A673 (cell line): Measurements from ENCODE around the gene CNOT6L. TPM values are rescaled to one million over a fixed set of nuclear protein-coding genes. Genes with fewer than 3 reads are reported as not detected.

ENCODE experiments used
- BruUV-seq: library from RNA; stranded (reverse); fragments of 400-500 nt; replicated peaks from 2 replicates; lab custom pipeline; 2021; lab: Mats Ljungman, UMichigan
- CTCF ChIA-PET: fragments of 300-600 bp; sonication (Branson Sonifier 250); formaldehyde crosslinking; loops from one replicate; lab custom pipeline; 2022; ENCODE audit warnings: antibody characterized with exemption; lab: Charles Lee
- POLR2A ChIA-PET: fragments of 300-600 bp; sonication (Branson Sonifier 250); formaldehyde crosslinking; loops from one replicate; lab custom pipeline; 2022; ENCODE audit warnings: antibody characterized with exemption; ENCODE audit not compliant: low non-redundant PET; lab: Charles Lee
- DNase-seq: peaks from one replicate; pipeline ENCODE4 v3.0.0-alpha.2; 2015; ENCODE audit warnings: low spot score
- H3K27ac ChIP-seq: fragments of 200-600 bp; sonication (generic); 2 replicates; pipeline ENCODE4 v1.5.1; 2016; ENCODE audit warnings: mixed run types, low read depth, mild to moderate bottlenecking, mixed read lengths, antibody characterized with exemption, low read length; ENCODE audit not compliant: poor library complexity, severe bottlenecking
- H3K27me3 ChIP-seq: fragments of 200-600 bp; sonication (generic); replicated peaks from 2 replicates; pipeline ENCODE4 v1.6.1; 2017; ENCODE audit warnings: mixed run types, low read depth, mild to moderate bottlenecking, mixed read lengths, antibody characterized with exemption, low read length; ENCODE audit not compliant: insufficient read depth, poor library complexity
- H3K36me3 ChIP-seq: fragments of 200-600 bp; sonication (generic); 2 replicates; pipeline ENCODE4 v1.6.1; 2016; ENCODE audit warnings: mixed run types, mild to moderate bottlenecking, mixed read lengths, antibody characterized with exemption, low read length; ENCODE audit not compliant: insufficient read depth, poor library complexity, severe bottlenecking
- H3K4me1 ChIP-seq: fragments of 200-600 bp; sonication (generic); 2 replicates; pipeline ENCODE4 v1.6.1; 2017; ENCODE audit warnings: mixed run types, mild to moderate bottlenecking, mixed read lengths, antibody characterized with exemption, low read length; ENCODE audit not compliant: insufficient read depth, poor library complexity, severe bottlenecking
- H3K4me3 ChIP-seq: fragments of 200-600 bp; sonication (generic); 2 replicates; pipeline ENCODE4 v1.5.1; 2016; ENCODE audit warnings: low read depth, mixed run types, mild to moderate bottlenecking, mixed read lengths, low read length; ENCODE audit not compliant: poor library complexity, severe bottlenecking
- H3K9me3 ChIP-seq: fragments of 200-600 bp; sonication (generic); 2 replicates; pipeline ENCODE4 v1.6.1; 2016; ENCODE audit warnings: mixed run types, low read depth, mild to moderate bottlenecking, mixed read lengths, antibody characterized with exemption, low read length; ENCODE audit not compliant: poor library complexity, severe bottlenecking
- CTCF ChIP-seq: fragments of 300-800, 200-600 bp; sonication (generic); conservative IDR thresholded peaks from 2 replicates; pipeline ENCODE4 v1.5.1; 2017; ENCODE audit warnings: low read depth, mild to moderate bottlenecking, antibody characterized with exemption, low read length, moderate library complexity, mixed read lengths
- EZH2 ChIP-seq: fragments of 200-600 bp; sonication (generic); IDR thresholded peaks from 2 replicates; pipeline ENCODE4 v1.6.1; 2017; ENCODE audit warnings: borderline replicate concordance, low read depth, mild to moderate bottlenecking, mixed read lengths, antibody characterized with exemption, low read length; ENCODE audit not compliant: poor library complexity, severe bottlenecking
- intact Hi-C: fragments of 100-400 bp; cut with micrococcal nuclease; formaldehyde crosslinking; loops from one replicate; pipeline ENCODE4 v1.10.0; 2022; ENCODE audit not compliant: unreplicated experiment
- total RNA-seq: library from RNA; stranded (reverse); gene quantifications from 2 replicates; pipeline ENCODE4 v1.2.3, GENCODE V29; 2021

Gene CNOT6L
- total RNA-seq, 1 experiment from 2014 or later = 13.4 TPM

- ChIA-PET CTCF (no interaction called here), POLR2A (no interaction called here)
- intact Hi-C loops = no loop called here
Measured at GRCh38 chr4:77710684-77711083, 108.5 kb downstream of the CNOT6L start.

GRCh38 chr4:77710059-77710458 lies 109.1 kb downstream of the CNOT6L start:
- CTCF ChIA-PET = no interaction called here
- Histone ChIP-seq H3K4me1 (no peaks in the 10 kb centered on the region), H3K27me3 (no peaks in the 10 kb centered on the region), H3K36me3 (no peaks in the 10 kb centered on the region), H3K27ac (no peak overlapping the region), H3K4me3 (no peak overlapping the region), H3K9me3 (no peaks in the 10 kb centered on the region)
- POLR2A ChIA-PET = no interaction called here
- no peak for DNase-seq
- BruUV-seq = no TSS peak
- intact Hi-C loops = no loop called here
- TF ChIP-seq CTCF (no peak), EZH2 (no peak)

More at GRCh38 chr4:77710684-77711083, 108.5 kb downstream of the CNOT6L start:
- H3K4me1 ChIP-seq = no peaks in the 10 kb centered on the region
- H3K4me3 ChIP-seq = no peak overlapping the region
- H3K9me3 ChIP-seq = no peaks in the 10 kb centered on the region
- TF ChIP-seq EZH2 (no peak), CTCF (no peak)
- H3K36me3 ChIP-seq = no peaks in the 10 kb centered on the region
- DNase-seq = no peak
- H3K27me3 ChIP-seq = no peaks in the 10 kb centered on the region
- no peak overlapping the region for H3K27ac ChIP-seq
- no TSS peak for BruUV-seq

GRCh38 chr4:77706717-77707116 lies 112.5 kb downstream of the CNOT6L start:
- Histone ChIP-seq H3K4me3 (no peak overlapping the region), H3K9me3 (no peaks in the 10 kb centered on the region), H3K4me1 (no peaks in the 10 kb centered on the region), H3K36me3 (no peaks in the 10 kb centered on the region), H3K27me3 (no peaks in the 10 kb centered on the region), H3K27ac (no peak overlapping the region)
- ChIA-PET POLR2A (no interaction called here), CTCF (no interaction called here)
- no peak for DNase-seq
- intact Hi-C loops = no loop called here
- no peak for TF ChIP-seq CTCF
- TF ChIP-seq EZH2 = no peak
- no TSS peak for BruUV-seq
